ENCODE data around the gene RAB36.

DNA sequence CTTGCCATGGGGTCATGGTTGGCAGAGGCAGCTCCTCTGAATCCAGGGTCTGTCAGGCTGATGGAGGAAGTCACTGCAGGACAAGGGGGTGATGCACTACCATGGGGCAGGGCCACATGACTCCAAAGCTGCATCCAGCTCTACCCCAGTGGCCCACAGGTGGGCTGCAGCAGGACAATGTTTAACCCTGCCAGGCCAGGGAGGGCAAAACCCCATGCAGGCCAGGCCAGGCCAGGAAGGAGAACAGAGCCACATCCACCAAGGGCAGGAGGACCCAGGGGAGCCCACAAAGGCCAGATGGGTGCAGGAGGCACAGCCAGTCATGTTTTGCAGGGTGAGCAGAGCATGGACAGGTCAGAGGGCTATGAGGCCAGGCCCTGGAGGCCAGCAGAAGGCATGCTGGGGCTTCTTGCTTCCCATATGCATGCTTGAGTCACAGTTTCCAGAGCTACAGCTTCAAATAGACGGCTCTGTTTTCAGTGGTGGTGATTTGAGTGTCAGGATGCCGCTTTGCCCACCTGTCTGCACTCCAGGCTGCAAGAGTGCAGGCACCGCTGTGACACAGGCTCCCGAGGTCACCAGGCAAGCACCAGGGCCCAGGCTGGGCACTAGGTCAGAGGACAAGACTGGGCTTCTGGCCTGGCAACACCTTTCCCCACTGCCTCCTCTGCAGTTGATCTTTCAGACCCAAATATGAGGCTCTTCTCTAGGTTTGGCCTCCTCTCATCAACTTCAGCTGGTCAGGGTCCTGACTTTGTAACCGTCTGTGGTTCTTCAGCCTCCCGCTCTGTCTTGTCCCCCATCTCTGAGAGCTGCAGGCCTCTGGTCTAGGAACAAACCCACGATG, 26.4 kb upstream of the RAB36 start:
- TF ChIP-seq, protein P1, sequence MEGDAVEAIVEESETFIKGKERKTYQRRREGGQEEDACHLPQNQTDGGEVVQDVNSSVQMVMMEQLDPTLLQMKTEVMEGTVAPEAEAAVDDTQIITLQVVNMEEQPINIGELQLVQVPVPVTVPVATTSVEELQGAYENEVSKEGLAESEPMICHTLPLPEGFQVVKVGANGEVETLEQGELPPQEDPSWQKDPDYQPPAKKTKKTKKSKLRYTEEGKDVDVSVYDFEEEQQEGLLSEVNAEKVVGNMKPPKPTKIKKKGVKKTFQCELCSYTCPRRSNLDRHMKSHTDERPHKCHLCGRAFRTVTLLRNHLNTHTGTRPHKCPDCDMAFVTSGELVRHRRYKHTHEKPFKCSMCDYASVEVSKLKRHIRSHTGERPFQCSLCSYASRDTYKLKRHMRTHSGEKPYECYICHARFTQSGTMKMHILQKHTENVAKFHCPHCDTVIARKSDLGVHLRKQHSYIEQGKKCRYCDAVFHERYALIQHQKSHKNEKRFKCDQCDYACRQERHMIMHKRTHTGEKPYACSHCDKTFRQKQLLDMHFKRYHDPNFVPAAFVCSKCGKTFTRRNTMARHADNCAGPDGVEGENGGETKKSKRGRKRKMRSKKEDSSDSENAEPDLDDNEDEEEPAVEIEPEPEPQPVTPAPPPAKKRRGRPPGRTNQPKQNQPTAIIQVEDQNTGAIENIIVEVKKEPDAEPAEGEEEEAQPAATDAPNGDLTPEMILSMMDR (optimal IDR thresholded peaks at IDR 0.05 in 1 of 3, IDR thresholded peaks at IDR 0.05 in 1 of 3, conservative IDR thresholded peaks at IDR 0.05 in 1 of 3; ENCODE audit: extremely low read depth in 1 of 3, insufficient read depth in 2 of 3, low read length in 3 of 3): no peak
- no peak for TF ChIP-seq EZH2 (IDR thresholded peaks at IDR 0.05; ENCODE audit: low read length)

Measured in keratinocyte (primary cell).